Measurements from ENCODE around the gene DCN. TPM values are rescaled to one million over a fixed set of nuclear protein-coding genes. Genes with fewer than 3 reads are reported as not detected.

DCN gene
- total and polyA plus RNA-seq, 2 donors (not counting 3 experiments of a cell fraction or from before 2014, with no cell fraction given), result 0.42 to 0.43 TPM

DNA sequence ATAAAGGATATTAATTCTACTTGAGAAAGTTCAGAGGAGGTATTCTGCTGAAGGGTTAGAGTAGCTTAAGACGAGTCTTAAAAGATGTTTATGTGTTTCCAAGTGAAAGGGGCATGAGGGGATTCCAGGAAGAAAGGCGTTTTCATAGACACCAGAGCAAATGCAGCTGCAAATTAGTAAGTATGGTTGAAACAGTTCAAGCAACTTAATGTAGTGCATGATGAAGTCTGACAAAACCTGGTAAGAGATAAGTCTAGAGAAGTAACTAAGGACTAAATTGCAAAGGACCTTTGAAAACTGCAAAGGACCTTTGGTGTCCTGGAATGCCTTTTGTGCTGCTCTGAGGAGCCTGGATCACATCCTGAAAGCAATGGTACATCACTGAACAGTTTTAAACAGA is 82.8 kb downstream of the DCN start:
- dilution Hi-C loops (cut with MboI; ENCODE audit: extremely low pct_ligation_motif_present, low sequenced_read_pairs) (no loop called here), intact Hi-C loops (cut with micrococcal nuclease) (no loop called here)
- H3K9me3 ChIP-seq (replicated peaks; ENCODE audit: control insufficient read depth, insufficient read depth, low read length), result no peaks in the 10 kb centered on the region
- H3K27ac ChIP-seq (ENCODE audit: insufficient read depth, low read depth, low read length), result no peak overlapping the region
- FAIRE-seq (no peak), DNase-seq (ENCODE audit: low read depth, low spot score) (no peak)
- H3K9ac ChIP-seq (replicated peaks; ENCODE audit: extremely low read depth, insufficient read depth, low read length), result no peak overlapping the region
- CTCF ChIA-PET, result interaction anchor here (1.5 kb wide), 1 partner anchor 15 kb away, joined by 3 read pairs; no protein-coding TSS in a partner anchor
- H3K79me2 ChIP-seq (ENCODE audit: control insufficient read depth, insufficient read depth, low read length), result no peaks in the 10 kb centered on the region
- H3K27me3 ChIP-seq (ENCODE audit: control insufficient read depth in 2 of 2, insufficient read depth in 2 of 2, low read length in 2 of 2), result no peaks in the 10 kb centered on the region
- no peaks in the 10 kb centered on the region for H4K20me1 ChIP-seq (replicated peaks; ENCODE audit: control insufficient read depth, extremely low read depth, insufficient read depth, low read length)
- no peak overlapping the region for H3K4me2 ChIP-seq (ENCODE audit: insufficient read depth, low read length)
- H3K4me1 ChIP-seq (ENCODE audit: control insufficient read depth, extremely low read depth, insufficient read depth, low read length), result no peaks in the 10 kb centered on the region
- BruUV-seq (replicated peaks), result no TSS peak
- H2AFZ ChIP-seq (ENCODE audit: low read depth, low read length), result no peak overlapping the region
- TF ChIP-seq POLR2AphosphoS5 (IDR thresholded peaks at IDR 0.05; ENCODE audit: insufficient read depth, low read depth, low read length) (no peak), JUN (IDR thresholded peaks at IDR 0.05; ENCODE audit: borderline replicate concordance, insufficient read depth, insufficient read length, low read depth) (no peak), FOS (IDR thresholded peaks at IDR 0.05; ENCODE audit: borderline replicate concordance, insufficient read depth, low read length) (no peak), EZH2 (IDR thresholded peaks at IDR 0.05; ENCODE audit: borderline replicate concordance, low read depth, low read length, severe bottlenecking) (no peak), MYC (IDR thresholded peaks at IDR 0.05; ENCODE audit: low read depth, low read length) (no peak), GATA2 (IDR thresholded peaks at IDR 0.05; ENCODE audit: insufficient read depth, insufficient read length, low read depth, low read length) (no peak), POLR2A (IDR thresholded peaks at IDR 0.05; ENCODE audit: low read depth, low read length) (no peak)
- TF ChIP-seq, protein P1, sequence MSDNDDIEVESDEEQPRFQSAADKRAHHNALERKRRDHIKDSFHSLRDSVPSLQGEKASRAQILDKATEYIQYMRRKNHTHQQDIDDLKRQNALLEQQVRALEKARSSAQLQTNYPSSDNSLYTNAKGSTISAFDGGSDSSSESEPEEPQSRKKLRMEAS (IDR thresholded peaks at IDR 0.05; ENCODE audit: insufficient read depth, insufficient read length), result no peak
- TF ChIP-seq, protein P2, sequence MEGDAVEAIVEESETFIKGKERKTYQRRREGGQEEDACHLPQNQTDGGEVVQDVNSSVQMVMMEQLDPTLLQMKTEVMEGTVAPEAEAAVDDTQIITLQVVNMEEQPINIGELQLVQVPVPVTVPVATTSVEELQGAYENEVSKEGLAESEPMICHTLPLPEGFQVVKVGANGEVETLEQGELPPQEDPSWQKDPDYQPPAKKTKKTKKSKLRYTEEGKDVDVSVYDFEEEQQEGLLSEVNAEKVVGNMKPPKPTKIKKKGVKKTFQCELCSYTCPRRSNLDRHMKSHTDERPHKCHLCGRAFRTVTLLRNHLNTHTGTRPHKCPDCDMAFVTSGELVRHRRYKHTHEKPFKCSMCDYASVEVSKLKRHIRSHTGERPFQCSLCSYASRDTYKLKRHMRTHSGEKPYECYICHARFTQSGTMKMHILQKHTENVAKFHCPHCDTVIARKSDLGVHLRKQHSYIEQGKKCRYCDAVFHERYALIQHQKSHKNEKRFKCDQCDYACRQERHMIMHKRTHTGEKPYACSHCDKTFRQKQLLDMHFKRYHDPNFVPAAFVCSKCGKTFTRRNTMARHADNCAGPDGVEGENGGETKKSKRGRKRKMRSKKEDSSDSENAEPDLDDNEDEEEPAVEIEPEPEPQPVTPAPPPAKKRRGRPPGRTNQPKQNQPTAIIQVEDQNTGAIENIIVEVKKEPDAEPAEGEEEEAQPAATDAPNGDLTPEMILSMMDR (IDR thresholded peaks at IDR 0.05; ENCODE audit: extremely low read depth in 1 of 2, insufficient read depth in 1 of 2, low read depth in 1 of 2, low read length in 2 of 2), result no peak
- no peaks in the 10 kb centered on the region for H3K9me1 ChIP-seq (replicated peaks; ENCODE audit: control insufficient read depth, extremely low read depth, insufficient read depth, low read length)
- H3K4me3 ChIP-seq (replicated peaks in 1 of 3; ENCODE audit: insufficient read depth in 1 of 3, low read depth in 1 of 3, low read length in 3 of 3), result no peak overlapping the region
- H3K36me3 ChIP-seq (ENCODE audit: control insufficient read depth in 2 of 2, extremely low read depth in 1 of 2, insufficient read depth in 2 of 2, low read length in 2 of 2), result no peaks in the 10 kb centered on the region
- POLR2A ChIA-PET, result no interaction called here
